NCI-H1436 (cell line): ENCODE results near the gene S100A10.

Source experiments
- DNase-seq: peaks from one replicate; lab custom pipeline; 2025; lab: John Stamatoyannopoulos, UW

The S100A10 gene

GRCh38 chr1:151993734-151994496 lies at the start of gene S100A10:
Gene S100A10, minus strand, starts transcription at chr1:151993859. Its CDS starts 7,629 bp downstream, at chr1:151986230.
- peak; percentile 65 for DNase-seq

GRCh38 chr1:152042030-152042429 lies 48.4 kb upstream of the S100A10 start:
- no peak for DNase-seq

DNA sequence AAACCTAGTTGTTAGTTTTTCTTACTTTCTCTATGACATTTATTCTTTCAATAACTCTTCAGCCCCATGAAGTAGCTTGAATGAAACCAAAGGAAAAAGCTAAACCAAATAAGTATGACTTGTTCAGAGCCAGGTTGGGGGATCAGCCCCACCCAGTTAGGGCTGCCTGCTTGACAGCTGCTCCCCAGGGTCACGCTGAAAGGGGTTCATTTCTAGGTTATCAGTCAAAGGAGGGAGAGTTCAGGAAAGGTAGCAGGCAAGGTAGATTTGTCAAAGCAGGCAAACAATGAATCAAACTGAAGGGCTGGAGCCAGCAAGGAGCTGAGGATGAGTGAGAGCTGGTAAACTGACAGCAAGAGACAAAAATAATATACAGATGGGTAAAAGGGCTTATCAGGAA lies 46.2 kb upstream of the S100A10 start:
- peak; percentile 15 for DNase-seq

DNA sequence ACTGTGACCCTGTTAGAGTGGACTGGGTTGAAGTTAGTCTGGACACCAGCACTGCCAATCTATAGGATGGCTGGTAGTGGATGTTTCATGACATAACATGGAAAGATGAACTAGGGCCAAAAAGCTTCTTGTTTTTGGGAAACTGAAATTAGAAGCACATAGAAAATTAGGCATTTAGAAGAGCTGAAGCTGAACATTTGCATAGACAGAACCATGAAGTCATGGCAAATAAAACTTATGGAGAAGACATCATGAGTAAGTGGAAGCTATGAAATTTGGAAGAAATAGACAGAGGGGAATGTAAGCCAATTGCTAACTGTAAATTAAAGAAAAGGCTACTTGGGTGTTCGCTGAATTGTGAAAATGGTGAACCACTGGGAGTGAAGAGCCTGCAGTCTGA lies 45.8 kb upstream of the S100A10 start:
- DNase-seq: no peak

GRCh38 chr1:152038871-152039270 lies 45.2 kb upstream of the S100A10 start:
- DNase-seq: no peak

GRCh38 chr1:152036267-152037216 lies 42.9 kb upstream of the S100A10 start, which contains the start of gene S100A11:
Gene S100A11, minus strand, starts transcription at chr1:152037004. Its CDS starts 89 bp downstream, at chr1:152036915.
- no peak for DNase-seq

- DNase-seq: peak; percentile 73
Measured at GRCh38 chr1:152035539-152036266, 42.0 kb upstream of the S100A10 start.

DNA sequence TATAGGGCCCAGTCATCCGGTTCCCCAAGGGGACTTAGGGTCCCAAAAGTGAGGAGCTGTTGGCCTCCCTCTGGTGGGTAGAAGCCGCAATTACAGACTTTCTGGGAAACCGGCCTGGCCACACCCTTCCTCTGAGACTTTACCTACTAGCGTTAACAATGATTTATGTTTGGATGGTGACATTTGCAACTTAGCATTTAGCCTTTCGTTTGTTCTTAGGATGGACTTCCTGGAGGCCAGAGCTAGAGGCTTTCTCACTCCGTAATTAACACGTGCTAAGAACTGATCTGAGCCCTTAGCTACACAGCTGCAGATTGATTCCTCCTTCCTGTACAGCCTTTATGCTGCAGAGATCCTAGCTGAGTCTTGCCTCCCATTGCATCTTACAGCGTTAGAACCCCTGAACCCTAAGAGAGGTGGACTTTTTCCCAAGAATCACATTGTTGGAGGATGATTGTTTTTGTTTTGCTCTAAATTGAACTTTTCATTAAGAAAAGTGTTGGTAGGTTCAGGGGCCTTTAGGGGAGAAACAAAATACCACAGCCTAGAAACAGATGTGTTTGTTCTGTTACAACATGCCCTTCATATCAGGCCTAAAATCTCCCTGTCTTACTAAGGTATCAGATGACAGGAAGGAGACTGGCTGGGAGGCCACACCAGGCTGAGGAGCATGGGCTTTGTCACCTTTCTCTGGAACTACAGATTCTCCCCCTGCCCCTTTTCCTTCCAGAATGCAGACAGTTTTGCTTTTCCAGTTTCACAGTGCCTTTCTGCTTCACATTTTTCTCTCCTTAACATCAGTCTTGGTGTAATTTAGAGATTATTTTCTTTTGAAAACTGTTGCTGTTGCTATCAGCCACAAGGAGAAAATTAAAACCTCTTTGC lies 41.2 kb upstream of the S100A10 start:
- DNase-seq: peak; percentile 72

- DNase-seq: no peak
Measured at GRCh38 chr1:152034324-152034653, 40.6 kb upstream of the S100A10 start.

- DNase-seq: no peak
Measured at GRCh38 chr1:152029929-152030211, 36.2 kb upstream of the S100A10 start.

GRCh38 chr1:152029144-152029928 lies 35.7 kb upstream of the S100A10 start:
- no peak for DNase-seq

DNA sequence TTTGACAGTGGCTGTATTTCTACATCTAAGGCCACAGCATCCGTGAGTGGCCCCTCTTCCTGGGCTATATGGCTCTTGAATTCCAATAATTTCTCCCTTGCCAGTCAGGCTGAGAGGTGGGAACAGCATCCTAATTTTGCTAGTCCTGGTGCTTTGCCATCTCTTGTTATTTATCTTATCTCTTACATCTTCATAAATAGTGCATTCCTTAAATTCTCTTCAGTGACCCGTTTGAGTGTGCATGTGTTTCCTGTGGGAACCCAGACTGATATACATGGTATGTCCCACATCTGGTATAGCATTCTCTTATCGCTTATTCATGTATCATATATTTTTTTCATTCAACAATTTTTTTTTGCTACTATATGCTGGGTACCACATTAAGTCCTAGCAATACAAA lies 33.2 kb upstream of the S100A10 start:
- DNase-seq: no peak

DNA sequence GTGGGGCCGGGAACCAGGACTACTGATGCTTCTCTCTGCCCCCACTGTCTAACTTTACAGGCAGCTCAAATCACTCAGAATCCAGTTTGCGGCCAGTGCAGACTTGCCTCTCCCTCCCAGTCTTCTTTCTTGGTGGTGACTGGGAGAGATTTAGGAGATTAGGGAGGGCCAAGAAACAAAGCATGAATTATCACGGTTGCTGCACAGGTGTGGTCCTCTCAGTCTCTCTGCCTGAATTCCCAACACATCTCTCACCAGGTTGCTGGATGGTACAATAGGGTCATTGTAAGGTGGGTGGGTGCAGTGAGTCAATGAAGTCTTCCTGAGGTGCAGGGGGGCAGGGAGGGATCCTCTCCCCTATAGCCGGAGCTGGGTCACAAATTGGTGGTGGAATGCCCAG lies 30.6 kb upstream of the S100A10 start:
- DNase-seq: no peak

DNA sequence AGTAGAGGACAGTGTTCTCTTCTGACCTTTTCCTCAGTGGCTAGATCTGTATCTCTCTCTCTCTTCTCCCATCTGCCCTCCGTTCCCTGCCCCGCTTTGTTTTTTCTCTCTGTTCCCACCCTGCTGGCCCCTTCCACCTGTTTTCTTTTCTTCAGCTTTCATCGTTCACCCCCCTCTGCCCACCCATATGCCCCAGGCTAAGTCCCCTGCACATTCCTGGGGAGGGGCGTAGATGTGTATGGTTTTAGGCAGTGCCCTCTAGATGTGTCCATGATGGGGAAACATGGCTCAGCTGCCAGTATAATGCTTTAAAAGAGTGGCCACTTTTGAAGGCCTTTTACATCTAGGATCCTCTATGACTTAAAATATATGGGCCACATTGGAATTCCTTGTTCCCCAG lies 29.6 kb upstream of the S100A10 start:
- DNase-seq: no peak

- DNase-seq: no peak
Measured at GRCh38 chr1:152022474-152022873, 28.8 kb upstream of the S100A10 start.

GRCh38 chr1:152021569-152021968 lies 27.9 kb upstream of the S100A10 start:
- DNase-seq: no peak

GRCh38 chr1:152020849-152021248 lies 27.2 kb upstream of the S100A10 start:
- no peak for DNase-seq

DNA sequence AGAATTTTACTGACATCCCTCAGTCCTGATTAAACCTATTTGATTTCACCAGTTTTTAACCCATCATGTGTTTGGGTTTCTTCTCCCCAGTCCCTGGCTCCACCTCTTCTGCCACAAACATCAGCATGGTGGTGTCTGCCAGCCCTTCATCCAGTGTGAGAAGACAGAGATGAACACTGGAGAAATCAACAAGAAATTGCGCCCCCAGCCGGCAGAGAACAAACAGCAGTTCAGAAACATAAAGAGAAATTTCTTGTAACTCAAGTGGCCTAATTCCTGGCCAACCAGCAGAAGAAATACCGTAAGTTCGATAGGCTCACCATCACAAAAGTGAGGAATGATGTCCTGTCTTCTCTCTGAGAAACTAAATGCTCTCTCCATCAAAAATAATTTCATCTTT lies 24.9 kb upstream of the S100A10 start:
- DNase-seq: no peak

DNA sequence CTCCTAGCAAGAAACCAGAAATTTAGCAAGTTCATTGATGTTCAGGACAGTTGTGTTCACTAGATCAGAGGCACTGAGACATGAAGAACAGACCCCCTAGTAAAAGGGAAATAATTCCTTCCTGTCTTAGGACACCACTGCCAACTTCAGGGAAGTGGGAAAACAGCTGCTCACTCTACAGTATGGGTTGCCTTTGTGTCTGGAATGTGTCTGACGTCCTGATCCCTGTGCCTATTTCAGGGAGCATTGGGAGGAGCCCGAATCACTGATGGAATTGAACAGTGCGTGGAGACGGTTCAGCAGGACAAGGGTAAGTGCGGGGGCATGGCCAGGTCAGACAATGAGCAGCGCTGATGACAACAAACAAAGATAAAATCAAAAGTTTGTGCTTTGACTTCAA lies 22.1 kb upstream of the S100A10 start:
- no peak for DNase-seq

GRCh38 chr1:152014943-152015342 lies 21.3 kb upstream of the S100A10 start:
- no peak for DNase-seq
